Astrocyte (in vitro differentiated cells and primary cell): Measurements from ENCODE around the gene ZBED5.

Experiments
- CTCF ChIP-seq: IDR thresholded peaks from 2 replicates; pipeline ENCODE4 v1.5.1; 2011; ENCODE audit warnings: low read depth, mild to moderate bottlenecking, inconsistent platforms, low read length, moderate library complexity; ENCODE audit not compliant: insufficient read depth
- EZH2 ChIP-seq: IDR thresholded peaks from 2 replicates; pipeline ENCODE4 v1.6.1; 2012; ENCODE audit warnings: mild to moderate bottlenecking, low read length, inconsistent platforms; ENCODE audit not compliant: insufficient read depth

- TF ChIP-seq CTCF (no peak), EZH2 (no peak)
These were observed 38.6 kb upstream of the ZBED5 start for GRCh38 chr11:10896493-10896892.
